ENCODE data around the gene DACH1. TPM values are rescaled to one million over a fixed set of nuclear protein-coding genes. Genes with fewer than 3 reads are reported as not detected.
A peak's percentile ranks its signal among the peaks of the same experiment; 100 is the strongest.

Gene DACH1
- total and polyA plus RNA-seq, 2 of the 13 experiments (the other 11 are each of a cell fraction or from before 2014, with no cell fraction given) = not detected

DNA sequence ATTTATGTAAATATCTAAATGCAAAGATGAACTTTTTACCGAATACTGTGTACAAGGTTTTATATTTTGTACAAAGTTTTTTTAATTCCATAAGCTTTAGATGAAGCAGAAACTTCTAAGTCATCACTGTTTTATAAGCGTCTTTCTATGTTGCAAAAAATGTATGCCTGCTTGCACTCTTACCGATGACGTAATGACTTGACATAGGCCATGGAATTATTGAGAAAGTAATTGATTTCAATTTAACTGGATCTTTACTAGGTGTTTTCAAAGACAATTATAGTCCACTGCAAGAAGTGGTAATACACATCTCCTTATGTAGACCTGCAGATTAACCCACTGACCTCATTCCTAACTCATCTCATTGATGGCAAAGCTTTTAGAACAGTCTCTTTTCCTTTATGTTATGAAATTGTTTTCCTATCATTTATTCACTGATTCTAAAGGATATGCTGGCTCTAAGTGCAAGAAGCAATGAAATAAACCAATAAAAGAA, 10.4 kb downstream of the DACH1 start:
- TF ChIP-seq ATF7 (IDR thresholded peaks at IDR 0.05) = peak; percentile 96
- TF ChIP-seq ATF7 (CRISPR knock-in tag; IDR thresholded peaks at IDR 0.05) = no peak
- TF ChIP-seq ZNF772 (CRISPR knock-in tag; IDR thresholded peaks at IDR 0.05) = no peak
- peak; percentile 76 for TF ChIP-seq CREB1 (IDR thresholded peaks at IDR 0.05)
- TF ChIP-seq CREB1 (CRISPR knock-in tag; IDR thresholded peaks at IDR 0.05) = no peak
- TF ChIP-seq, protein P1, sequence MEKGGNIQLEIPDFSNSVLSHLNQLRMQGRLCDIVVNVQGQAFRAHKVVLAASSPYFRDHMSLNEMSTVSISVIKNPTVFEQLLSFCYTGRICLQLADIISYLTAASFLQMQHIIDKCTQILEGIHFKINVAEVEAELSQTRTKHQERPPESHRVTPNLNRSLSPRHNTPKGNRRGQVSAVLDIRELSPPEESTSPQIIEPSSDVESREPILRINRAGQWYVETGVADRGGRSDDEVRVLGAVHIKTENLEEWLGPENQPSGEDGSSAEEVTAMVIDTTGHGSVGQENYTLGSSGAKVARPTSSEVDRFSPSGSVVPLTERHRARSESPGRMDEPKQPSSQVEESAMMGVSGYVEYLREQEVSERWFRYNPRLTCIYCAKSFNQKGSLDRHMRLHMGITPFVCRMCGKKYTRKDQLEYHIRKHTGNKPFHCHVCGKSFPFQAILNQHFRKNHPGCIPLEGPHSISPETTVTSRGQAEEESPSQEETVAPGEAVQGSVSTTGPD (CRISPR knock-in tag; IDR thresholded peaks at IDR 0.05) = no peak
- no peak for TF ChIP-seq CEBPZ (IDR thresholded peaks at IDR 0.05; ENCODE audit: low read length)
- TF ChIP-seq ZNF34 (CRISPR knock-in tag; IDR thresholded peaks at IDR 0.05; ENCODE audit: borderline replicate concordance) = no peak
- no peak for TF ChIP-seq ETV5 (CRISPR knock-in tag; IDR thresholded peaks at IDR 0.05; ENCODE audit: borderline replicate concordance)
- TF ChIP-seq THAP9 (CRISPR knock-in tag; IDR thresholded peaks at IDR 0.05; ENCODE audit: borderline replicate concordance) = no peak
- no peak for TF ChIP-seq ZFYVE20 (CRISPR knock-in tag; IDR thresholded peaks at IDR 0.05; ENCODE audit: borderline replicate concordance, low read depth)
- Histone ChIP-seq H3K4me3 (replicated peaks in 1 of 3; ENCODE audit: insufficient read depth in 1 of 3, low read depth in 2 of 3, low read length in 3 of 3) (no peak overlapping the region), H3K27me3 (ENCODE audit: control insufficient read depth in 1 of 2, insufficient read depth in 2 of 2, low read length in 2 of 2) (no peaks in the 10 kb centered on the region; a peak in 1 of 5 replicates), H4K20me1 (ENCODE audit: insufficient read depth, low read length) (no peaks in the 10 kb centered on the region), H3K9ac (ENCODE audit: insufficient read depth, low read depth, low read length) (no peak overlapping the region), H3K79me2 (ENCODE audit: insufficient read depth, low read length) (no peaks in the 10 kb centered on the region), H3K9me3 (ENCODE audit: low read length) (no peaks in the 10 kb centered on the region), H3K4me2 (ENCODE audit: low read depth, low read length) (no peak overlapping the region), H3K27ac (ENCODE audit: extremely low read length, insufficient read depth, low read length) (no peak overlapping the region), H2AFZ (ENCODE audit: low read length) (no peak overlapping the region), H3K36me3 (replicated peaks in 1 of 2; ENCODE audit: control insufficient read depth in 1 of 2, insufficient read depth in 2 of 2, low read length in 2 of 2) (no peaks in the 10 kb centered on the region), H3K4me1 (ENCODE audit: insufficient read depth, low read length) (no peaks in the 10 kb centered on the region)
- ChIA-PET CTCF (ENCODE audit: low intra/inter-chr PET ratio, low total read pairs) (no interaction called here), POLR2A (no interaction called here)
- in situ Hi-C loops (cut with HindIII; ENCODE audit: extremely low pct_ligation_motif_present, low pct_unique_long_range_greater_than_20kb) (no loop called here), intact Hi-C loops (cut with micrococcal nuclease; ENCODE audit: unreplicated experiment) (no loop called here)
- no peak for DNase-seq (ENCODE audit: low spot score)
- BruUV-seq (replicated peaks) = no TSS peak
- no peak for ATAC-seq
- WGBS (ENCODE audit: low lambda C conversion rate) = 22% methylated on average over 4 of the region's 4 CpGs
- no peak for FAIRE-seq

Data from HepG2 (cell line).